ENCODE results near the gene DOK6.

The DOK6 gene

GRCh38 chr18:69401972-69402532 lies 1.4 kb downstream of the DOK6 start:
- Histone ChIP-seq H3K27me3 (ENCODE audit: low read depth, low read length) (no peaks in the 10 kb centered on the region), H3K9me3 (ENCODE audit: insufficient read depth, low read length) (no peaks in the 10 kb centered on the region), H4K20me1 (ENCODE audit: insufficient read depth, low read length) (no peaks in the 10 kb centered on the region), H2AFZ (ENCODE audit: low read depth, low read length) (no peak overlapping the region), H3K4me1 (ENCODE audit: low read length) (no peaks in the 10 kb centered on the region), H3K36me3 (replicated peaks; ENCODE audit: low read depth, low read length) (no peaks in the 10 kb centered on the region), H3K79me2 (ENCODE audit: low read length) (no peaks in the 10 kb centered on the region), H3K27ac (ENCODE audit: low read length) (no peak overlapping the region), H3K4me3 (ENCODE audit: low read length) (no peak overlapping the region), H3K4me2 (ENCODE audit: low read length) (no peak overlapping the region), H3K9ac (ENCODE audit: low read length) (no peak overlapping the region)
- no peak for TF ChIP-seq CTCF (IDR thresholded peaks at IDR 0.05; ENCODE audit: low read depth, low read length)
- no peak for TF ChIP-seq EZH2phosphoT487 (IDR thresholded peaks at IDR 0.05; ENCODE audit: low read depth)

- H3K27ac ChIP-seq (ENCODE audit: low read length): no peak overlapping the region
- H3K27me3 ChIP-seq (ENCODE audit: low read depth, low read length): no peaks in the 10 kb centered on the region
- no peak overlapping the region for H2AFZ ChIP-seq (ENCODE audit: low read depth, low read length)
- no peaks in the 10 kb centered on the region for H4K20me1 ChIP-seq (ENCODE audit: insufficient read depth, low read length)
- H3K79me2 ChIP-seq (ENCODE audit: low read length): no peaks in the 10 kb centered on the region
- H3K9ac ChIP-seq (ENCODE audit: low read length): no peak overlapping the region
- TF ChIP-seq EZH2phosphoT487 (IDR thresholded peaks at IDR 0.05; ENCODE audit: low read depth) (no peak), CTCF (IDR thresholded peaks at IDR 0.05; ENCODE audit: low read depth, low read length) (no peak)
- H3K36me3 ChIP-seq (replicated peaks; ENCODE audit: low read depth, low read length): no peaks in the 10 kb centered on the region
- no peak overlapping the region for H3K4me3 ChIP-seq (ENCODE audit: low read length)
- no peaks in the 10 kb centered on the region for H3K9me3 ChIP-seq (ENCODE audit: insufficient read depth, low read length)
- no peaks in the 10 kb centered on the region for H3K4me1 ChIP-seq (ENCODE audit: low read length)
- H3K4me2 ChIP-seq (ENCODE audit: low read length): no peak overlapping the region
These were observed 1.9 kb downstream of the DOK6 start for GRCh38 chr18:69402533-69402989.

- TF ChIP-seq EZH2phosphoT487 (IDR thresholded peaks at IDR 0.05; ENCODE audit: low read depth) (no peak), CTCF (IDR thresholded peaks at IDR 0.05; ENCODE audit: low read depth, low read length) (no peak)
These were observed 7.8 kb downstream of the DOK6 start for GRCh38 chr18:69408522-69408921.

GRCh38 chr18:69411199-69411598 lies 10.5 kb downstream of the DOK6 start:
- H3K79me2 ChIP-seq (ENCODE audit: low read length): no peaks in the 10 kb centered on the region

More at GRCh38 chr18:69408522-69408921, 7.8 kb downstream of the DOK6 start:
- H3K4me3 ChIP-seq (ENCODE audit: low read length): no peak overlapping the region
- H3K9ac ChIP-seq (ENCODE audit: low read length): no peak overlapping the region
- H3K4me1 ChIP-seq (ENCODE audit: low read length): no peaks in the 10 kb centered on the region
- H4K20me1 ChIP-seq (ENCODE audit: insufficient read depth, low read length): no peaks in the 10 kb centered on the region
- H3K4me2 ChIP-seq (ENCODE audit: low read length): no peak overlapping the region
- no peaks in the 10 kb centered on the region for H3K9me3 ChIP-seq (ENCODE audit: insufficient read depth, low read length)
- no peaks in the 10 kb centered on the region for H3K27me3 ChIP-seq (ENCODE audit: low read depth, low read length)
- H3K36me3 ChIP-seq (replicated peaks; ENCODE audit: low read depth, low read length): no peaks in the 10 kb centered on the region
- H2AFZ ChIP-seq (ENCODE audit: low read depth, low read length): no peak overlapping the region
- H3K79me2 ChIP-seq (ENCODE audit: low read length): no peaks in the 10 kb centered on the region
- H3K27ac ChIP-seq (ENCODE audit: low read length): no peak overlapping the region

More at GRCh38 chr18:69411199-69411598, 10.5 kb downstream of the DOK6 start:
- Histone ChIP-seq H3K4me1 (ENCODE audit: low read length) (no peaks in the 10 kb centered on the region), H3K27ac (ENCODE audit: low read length) (no peak overlapping the region), H3K4me2 (ENCODE audit: low read length) (no peak overlapping the region), H3K9ac (ENCODE audit: low read length) (no peak overlapping the region), H2AFZ (ENCODE audit: low read depth, low read length) (no peak overlapping the region), H4K20me1 (ENCODE audit: insufficient read depth, low read length) (no peaks in the 10 kb centered on the region), H3K36me3 (replicated peaks; ENCODE audit: low read depth, low read length) (no peaks in the 10 kb centered on the region), H3K27me3 (ENCODE audit: low read depth, low read length) (no peaks in the 10 kb centered on the region), H3K9me3 (ENCODE audit: insufficient read depth, low read length) (no peaks in the 10 kb centered on the region), H3K4me3 (ENCODE audit: low read length) (no peak overlapping the region)
- no peak for TF ChIP-seq CTCF (IDR thresholded peaks at IDR 0.05; ENCODE audit: low read depth, low read length)

Measured in OCI-LY3 (cell line).